CD4-positive, alpha-beta T cell (primary cell): ENCODE measurements around the gene SFRP5. TPM values are rescaled to one million over a fixed set of nuclear protein-coding genes. Genes with fewer than 3 reads are reported as not detected.

ENCODE experiments used
- ATAC-seq: fragments of 200-7000 bp; cut with Tn5 transposase; one replicate; pipeline ENCODE4 v1.10.0; 2022; ENCODE audit warnings: mild to moderate bottlenecking; ENCODE audit not compliant: poor library complexity
- CTCF ChIA-PET: fragments of 350-600 bp; sonication (Branson Sonifier 250); formaldehyde crosslinking; loops from one replicate; lab custom pipeline; 2021; ENCODE audit warnings: antibody characterized with exemption, inconsistent platforms; lab: Charles Lee
- POLR2A ChIA-PET: fragments of 350-600 bp; sonication (Branson Sonifier 250); formaldehyde crosslinking; loops from one replicate; lab custom pipeline; 2021; ENCODE audit warnings: antibody characterized with exemption, inconsistent platforms; lab: Charles Lee
- DNase-seq, 14 experiments: peaks; one replicate each; pipeline ENCODE4 v3.0.0-alpha.2; 2013 to 2020; ENCODE audit warnings: mixed read lengths in 2 of 14
- H3K27ac ChIP-seq, 2 donors: one replicate each; pipeline versions ENCODE4 v1.5.1 to v1.7.0; 2013; ENCODE audit warnings: low read length in 2 of 2, low read depth in 1 of 2, mild to moderate bottlenecking in 1 of 2
- H3K27me3 ChIP-seq, 2 experiments: 1 replicate in 1 of 2; 2 replicates in 1 of 2; pipeline versions ENCODE4 v1.6.1 to v1.7.0; 2013; ENCODE audit warnings: low read length in 2 of 2, control low read depth in 1 of 2, mild to moderate bottlenecking in 1 of 2, moderate library complexity in 1 of 2; ENCODE audit not compliant: insufficient read depth in 2 of 2, control insufficient read depth in 1 of 2
- H3K36me3 ChIP-seq: one replicate; pipeline ENCODE4 v1.6.1; 2013; ENCODE audit warnings: low read length, control low read depth; ENCODE audit not compliant: insufficient read depth
- H3K4me1 ChIP-seq: one replicate; pipeline ENCODE4 v1.6.1; 2013; ENCODE audit warnings: low read length, control low read depth; ENCODE audit not compliant: insufficient read depth
- H3K4me3 ChIP-seq: one replicate; pipeline ENCODE4 v1.5.1; 2013; ENCODE audit warnings: mild to moderate bottlenecking, low read length, moderate library complexity
- H3K9me3 ChIP-seq, 2 experiments: 1 replicate in 1 of 2; 2 replicates in 1 of 2; pipeline versions ENCODE4 v1.6.1 to v1.7.0; 2013; ENCODE audit warnings: low read length in 2 of 2, mild to moderate bottlenecking in 2 of 2, control low read depth in 1 of 2, moderate library complexity in 1 of 2; ENCODE audit not compliant: control insufficient read depth in 1 of 2, insufficient read depth in 1 of 2
- H3K27ac Mint-ChIP-seq: one replicate; pipeline ENCODE4 v1.8.0; 2020; ENCODE audit warnings: mixed read lengths
- H3K27me3 Mint-ChIP-seq: one replicate; pipeline ENCODE4 v1.8.0; 2021; ENCODE audit warnings: mixed read lengths
- H3K36me3 Mint-ChIP-seq: one replicate; pipeline ENCODE4 v1.8.0; 2021; ENCODE audit warnings: low read depth, mixed read lengths
- H3K4me1 Mint-ChIP-seq: one replicate; pipeline ENCODE4 v1.8.0; 2021; ENCODE audit warnings: low read depth, mixed read lengths
- H3K4me3 Mint-ChIP-seq: one replicate; pipeline ENCODE4 v1.8.0; 2020; ENCODE audit warnings: mild to moderate bottlenecking, mixed read lengths
- H3K9me3 Mint-ChIP-seq: one replicate; pipeline ENCODE4 v1.8.0; 2020; ENCODE audit warnings: mixed read lengths
- intact Hi-C, 2 experiments: fragments of 100-400 bp; cut with DNase I in 1 of 2; cut with micrococcal nuclease in 1 of 2; formaldehyde crosslinking; loops; one replicate each; pipeline versions ENCODE4 v1.15.1 to v1.9.0; 2023 to 2025; cut with DNase I, micrococcal nuclease
- total RNA-seq, 174 experiments: library from RNA in 2 of 174; stranded (reverse) in 2 of 174; gene quantifications; one replicate each; pipeline ENCODE4 v1.2.3 and lab custom pipeline; 2021 to 2026
- TF ChIP-seq, protein P1 (sequence below): fragments of 200-600 bp; IDR thresholded peaks from one replicate; pipeline ENCODE4 v1.8.0; 2022; ENCODE audit warnings: antibody characterized with exemption, mild to moderate bottlenecking

SFRP5 gene
- total RNA-seq, 2 experiments from 2014 or later = not detected

GRCh38 chr10:97754726-97755125 lies 17.1 kb downstream of the SFRP5 start:
- POLR2A ChIA-PET = no interaction called here
- CTCF ChIA-PET = no interaction called here
- Mint-ChIP-seq H3K4me1 (no peaks in the 10 kb centered on the region), H3K27me3 (no peaks in the 10 kb centered on the region), H3K9me3 (no peaks in the 10 kb centered on the region), H3K27ac (no peak overlapping the region), H3K36me3 (peaks cover 96% of the 10 kb centered on the region), H3K4me3 (no peak overlapping the region)
- intact Hi-C loops = loop anchor here in 1 of 2 experiments (10.0 kb wide), 1 partner anchor 290 kb away; no protein-coding TSS in a partner anchor
- no peak for DNase-seq
- Histone ChIP-seq H3K27me3 (no peaks in the 10 kb centered on the region), H3K9me3 (no peaks in the 10 kb centered on the region), H3K36me3 (peaks cover 87% of the 10 kb centered on the region), H3K4me3 (no peak overlapping the region), H3K27ac (no peak overlapping the region), H3K4me1 (no peaks in the 10 kb centered on the region)
- TF ChIP-seq, protein P1, sequence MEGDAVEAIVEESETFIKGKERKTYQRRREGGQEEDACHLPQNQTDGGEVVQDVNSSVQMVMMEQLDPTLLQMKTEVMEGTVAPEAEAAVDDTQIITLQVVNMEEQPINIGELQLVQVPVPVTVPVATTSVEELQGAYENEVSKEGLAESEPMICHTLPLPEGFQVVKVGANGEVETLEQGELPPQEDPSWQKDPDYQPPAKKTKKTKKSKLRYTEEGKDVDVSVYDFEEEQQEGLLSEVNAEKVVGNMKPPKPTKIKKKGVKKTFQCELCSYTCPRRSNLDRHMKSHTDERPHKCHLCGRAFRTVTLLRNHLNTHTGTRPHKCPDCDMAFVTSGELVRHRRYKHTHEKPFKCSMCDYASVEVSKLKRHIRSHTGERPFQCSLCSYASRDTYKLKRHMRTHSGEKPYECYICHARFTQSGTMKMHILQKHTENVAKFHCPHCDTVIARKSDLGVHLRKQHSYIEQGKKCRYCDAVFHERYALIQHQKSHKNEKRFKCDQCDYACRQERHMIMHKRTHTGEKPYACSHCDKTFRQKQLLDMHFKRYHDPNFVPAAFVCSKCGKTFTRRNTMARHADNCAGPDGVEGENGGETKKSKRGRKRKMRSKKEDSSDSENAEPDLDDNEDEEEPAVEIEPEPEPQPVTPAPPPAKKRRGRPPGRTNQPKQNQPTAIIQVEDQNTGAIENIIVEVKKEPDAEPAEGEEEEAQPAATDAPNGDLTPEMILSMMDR = no peak
- ATAC-seq = no peak

- Mint-ChIP-seq H3K27ac (no peak overlapping the region), H3K36me3 (peaks cover 98% of the 10 kb centered on the region), H3K4me1 (no peaks in the 10 kb centered on the region), H3K4me3 (no peak overlapping the region), H3K9me3 (no peaks in the 10 kb centered on the region), H3K27me3 (no peaks in the 10 kb centered on the region)
- Histone ChIP-seq H3K27me3 (no peaks in the 10 kb centered on the region), H3K36me3 (peaks cover 98% of the 10 kb centered on the region), H3K4me1 (no peaks in the 10 kb centered on the region), H3K27ac (no peak overlapping the region), H3K4me3 (no peak overlapping the region), H3K9me3 (no peaks in the 10 kb centered on the region)
- ATAC-seq (no peak), DNase-seq (no peak)
- CTCF ChIA-PET = no interaction called here
- POLR2A ChIA-PET = interaction anchor here (1.2 kb wide), 1 partner anchor 66 kb away, joined by 3 read pairs; the partner anchor contains the start of gene AVPI1
- intact Hi-C loops = loop anchor here in 1 of 2 experiments (10.0 kb wide), 1 partner anchor 292 kb away; no protein-coding TSS in a partner anchor
- TF ChIP-seq, protein P1 = no peak
Observed at GRCh38 chr10:97752956-97753355, 18.8 kb downstream of the SFRP5 start.

DNA sequence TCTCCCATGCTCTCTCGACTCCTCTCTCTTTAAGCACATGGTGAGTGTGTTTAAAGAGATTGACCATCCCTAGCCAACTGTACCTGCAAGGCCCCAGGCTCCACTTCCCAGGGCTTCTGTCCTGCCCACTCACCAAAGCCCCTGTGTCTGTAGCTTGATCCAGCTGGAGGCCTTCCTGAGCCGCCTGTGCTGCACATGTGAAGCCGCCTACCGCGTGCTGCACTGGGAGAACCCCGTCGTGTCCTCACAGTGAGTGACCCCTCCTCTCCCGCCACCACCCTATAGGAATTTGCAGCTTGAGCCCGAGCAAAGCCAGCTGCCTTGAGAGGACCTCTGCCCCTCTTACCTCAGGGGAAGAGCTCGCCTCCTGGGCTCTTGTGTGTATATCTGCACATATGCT lies 23.7 kb downstream of the SFRP5 start:
- Histone ChIP-seq H3K4me1 (no peaks in the 10 kb centered on the region), H3K27me3 (no peaks in the 10 kb centered on the region), H3K9me3 (no peaks in the 10 kb centered on the region), H3K36me3 (peaks cover 97% of the 10 kb centered on the region), H3K27ac (no peak overlapping the region), H3K4me3 (no peak overlapping the region)
- no peak overlapping the region for H3K27ac Mint-ChIP-seq
- no peak for ATAC-seq
- peaks cover 99% of the 10 kb centered on the region for H3K36me3 Mint-ChIP-seq
- H3K4me1 Mint-ChIP-seq = peaks cover 9% of the 10 kb centered on the region
- TF ChIP-seq, protein P1 = no peak
- CTCF ChIA-PET = interaction anchor here (0.5 kb wide), 1 partner anchor 48 kb away, joined by 3 read pairs; no protein-coding TSS in a partner anchor
- DNase-seq = no peak
- intact Hi-C loops = no loop called here
- POLR2A ChIA-PET = interaction anchor here (1.2 kb wide), 2 partner anchors 11 to 19 kb away, joined by 3 to 5 read pairs; partner anchors contain the start of gene ZFYVE27
- H3K4me3 Mint-ChIP-seq = no peak overlapping the region
- no peaks in the 10 kb centered on the region for H3K9me3 Mint-ChIP-seq
- H3K27me3 Mint-ChIP-seq = no peaks in the 10 kb centered on the region
